ENCODE data around the gene CNEP1R1. TPM values are rescaled to one million over a fixed set of nuclear protein-coding genes. Genes with fewer than 3 reads are reported as not detected.
A peak's percentile ranks its signal among the peaks of the same experiment; 100 is the strongest.

CNEP1R1 gene
- total RNA-seq = 19.4 TPM
- polyA plus RNA-seq (ENCODE audit: insufficient read depth, low read depth, low replicate concordance) = 9.4 TPM
- long read RNA-seq, donor 1, partial matches to known transcripts = 0 of 4 reads
- long read RNA-seq, donor 1, other reads (novel, unspliced or antisense) = 0 of 4 reads
- long read RNA-seq, donor 2, partial matches to known transcripts = 0 of 4 reads
- long read RNA-seq, donor 2, other reads (novel, unspliced or antisense) = 0 of 4 reads
- long read RNA-seq, donor 3, partial matches to known transcripts = 0 of 6 reads
- long read RNA-seq, donor 3, other reads (novel, unspliced or antisense) = 0 of 6 reads
- long read RNA-seq, donor 4, transcript CNEP1R1-202 (6 exons, 2,117 nt) = major isoform, 8 of 9 reads
- long read RNA-seq, donor 4, partial matches to known transcripts = 0 of 9 reads
- long read RNA-seq, donor 4, other reads (novel, unspliced or antisense) = 0 of 9 reads
- long read RNA-seq, donor 5 = 0 reads
- long read RNA-seq, donor 6, partial matches to known transcripts = 0 of 2 reads
- long read RNA-seq, donor 6, other reads (novel, unspliced or antisense) = 0 of 2 reads
- long read RNA-seq, donor 7, transcript CNEP1R1-202 (6 exons, 2,117 nt) = major isoform, 15 of 24 reads
- long read RNA-seq, donor 7, partial matches to known transcripts = 4 of 24 reads
- long read RNA-seq, donor 7, other reads (novel, unspliced or antisense) = 2 of 24 reads
- long read RNA-seq, donor 8, partial matches to known transcripts = 0 of 6 reads
- long read RNA-seq, donor 8, other reads (novel, unspliced or antisense) = 0 of 6 reads
- long read RNA-seq, donor 9, partial matches to known transcripts = 0 of 3 reads
- long read RNA-seq, donor 9, other reads (novel, unspliced or antisense) = 0 of 3 reads
- long read RNA-seq, donor 10, partial matches to known transcripts = 0 of 1 reads
- long read RNA-seq, donor 10, other reads (novel, unspliced or antisense) = 0 of 1 reads

- peaks cover 0 to 5% (median 3%) of the 10 kb centered on the region in 3 donors for H3K4me1 ChIP-seq (ENCODE audit: control insufficient read depth in 2 of 3, insufficient read depth in 2 of 3, low read depth in 1 of 3, low read length in 3 of 3)
- H3K9ac ChIP-seq (ENCODE audit: low read length in 3 of 3) = peak within 1 kb of the TSS; percentile 87 to 90 (median 88)
- intact Hi-C loops (cut with DNase I) = no loop called here
- TF ChIP-seq CTCF (IDR thresholded peaks at IDR 0.05; ENCODE audit: borderline replicate concordance, extremely low read depth, insufficient read depth) = peak; percentile 98
- H3K4me3 ChIP-seq (ENCODE audit: low read length in 3 of 3) = peak within 1 kb of the TSS; percentile 83 to 93 (median 93)
- H3K27me3 ChIP-seq (ENCODE audit: control insufficient read depth, insufficient read depth, low read length) = no peaks in the 10 kb centered on the region
- H3K27ac ChIP-seq (ENCODE audit: low read depth in 2 of 2, low read length in 2 of 2) = peak within 1 kb of the TSS; percentile 55 to 79
- no peaks in the 10 kb centered on the region for H3K36me3 ChIP-seq (ENCODE audit: control insufficient read depth in 2 of 3, insufficient read depth in 3 of 3, low read length in 3 of 3)
- DNase-seq = peak; percentile 98 to 99 (median 98)
- FAIRE-seq = peak; percentile 95
- H3K9me3 ChIP-seq (ENCODE audit: control insufficient read depth in 2 of 3, insufficient read depth in 1 of 3, low read length in 3 of 3) = no peaks in the 10 kb centered on the region
These were observed at the start of gene CNEP1R1 for GRCh38 chr16:50024684-50025536. TSS of gene CNEP1R1 (plus strand) at chr16:50025225. CDS start at chr16:50025316, 91 bp downstream.

DNA sequence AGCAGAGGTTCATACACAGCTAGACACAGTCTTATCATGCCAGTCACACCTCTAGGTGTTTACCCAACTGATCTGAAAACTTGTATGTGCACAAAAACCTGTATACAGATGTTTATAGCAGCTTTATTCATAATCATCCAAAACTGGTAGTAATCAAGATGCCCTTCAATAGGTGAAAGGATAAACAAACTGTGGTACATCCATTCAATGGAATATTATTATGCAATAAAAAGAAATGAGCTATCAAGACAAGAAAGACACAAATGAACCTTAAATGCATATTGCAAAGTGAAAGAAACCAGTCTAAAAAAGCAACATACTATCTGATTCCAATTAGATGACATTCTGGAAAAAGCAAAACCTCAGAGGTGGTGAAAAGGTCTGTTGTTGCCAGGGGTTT is 47.6 kb upstream of the CNEP1R1 start:
- Histone ChIP-seq H3K27ac (ENCODE audit: low read depth in 2 of 2, low read length in 2 of 2) (no peak overlapping the region), H3K36me3 (ENCODE audit: control insufficient read depth in 2 of 3, insufficient read depth in 3 of 3, low read length in 3 of 3) (no peaks in the 10 kb centered on the region), H3K4me3 (ENCODE audit: low read length in 3 of 3) (no peak overlapping the region), H3K4me1 (ENCODE audit: control insufficient read depth in 2 of 3, insufficient read depth in 2 of 3, low read depth in 1 of 3, low read length in 3 of 3) (no peaks in the 10 kb centered on the region), H3K9ac (ENCODE audit: low read length in 3 of 3) (no peak overlapping the region), H3K27me3 (ENCODE audit: control insufficient read depth, insufficient read depth, low read length) (no peaks in the 10 kb centered on the region), H3K9me3 (ENCODE audit: control insufficient read depth in 2 of 3, insufficient read depth in 1 of 3, low read length in 3 of 3) (no peaks in the 10 kb centered on the region)
- no peak for DNase-seq
- no peak for TF ChIP-seq CTCF (IDR thresholded peaks at IDR 0.05; ENCODE audit: borderline replicate concordance, extremely low read depth, insufficient read depth)
- no peak for FAIRE-seq
- intact Hi-C loops (cut with DNase I) = no loop called here

- Histone ChIP-seq H3K4me3 (ENCODE audit: low read length in 3 of 3) (no peak overlapping the region), H3K9ac (ENCODE audit: low read length in 3 of 3) (no peak overlapping the region), H3K36me3 (ENCODE audit: control insufficient read depth in 2 of 3, insufficient read depth in 3 of 3, low read length in 3 of 3) (no peaks in the 10 kb centered on the region), H3K9me3 (ENCODE audit: control insufficient read depth in 2 of 3, insufficient read depth in 1 of 3, low read length in 3 of 3) (no peaks in the 10 kb centered on the region), H3K27ac (ENCODE audit: low read depth in 2 of 2, low read length in 2 of 2) (no peak overlapping the region), H3K27me3 (ENCODE audit: control insufficient read depth, insufficient read depth, low read length) (no peaks in the 10 kb centered on the region), H3K4me1 (ENCODE audit: control insufficient read depth in 2 of 3, insufficient read depth in 2 of 3, low read depth in 1 of 3, low read length in 3 of 3) (no peaks in the 10 kb centered on the region)
- no peak for DNase-seq
- FAIRE-seq = no peak
- intact Hi-C loops (cut with DNase I) = no loop called here
- no peak for TF ChIP-seq CTCF (IDR thresholded peaks at IDR 0.05; ENCODE audit: borderline replicate concordance, extremely low read depth, insufficient read depth)
These were observed 46.3 kb upstream of the CNEP1R1 start for GRCh38 chr16:49978569-49979326.

Measured in kidney (tissue), 22 donors.